ENCODE measurements around the gene PCNX2. TPM values are rescaled to one million over a fixed set of nuclear protein-coding genes. Genes with fewer than 3 reads are reported as not detected.

PCNX2 gene
- total RNA-seq, 1 experiment from 2014 or later, result 96.2 TPM

- DNase-seq, result no peak
- Histone ChIP-seq H3K9me2 (replicated peaks; ENCODE audit: insufficient read depth, low read length) (no peaks in the 10 kb centered on the region), H3K4me3 (ENCODE audit: low read length) (no peak overlapping the region), H3K36me3 (ENCODE audit: insufficient read depth, low read length) (no peaks in the 10 kb centered on the region), H3K4me2 (ENCODE audit: low read depth, low read length, poor library complexity, severe bottlenecking) (no peak overlapping the region), H3K27me3 (ENCODE audit: low read length) (no peaks in the 10 kb centered on the region), H2AFZ (ENCODE audit: low read length) (no peak overlapping the region), H3K27ac (ENCODE audit: low read length) (no peak overlapping the region), H3K4me1 (ENCODE audit: low read length) (peaks cover 11% of the 10 kb centered on the region), H3K79me2 (ENCODE audit: low read length) (no peaks in the 10 kb centered on the region), H4K20me1 (ENCODE audit: insufficient read depth, low read depth, low read length) (peaks cover 13% of the 10 kb centered on the region; the same call in 1 of the 2 replicates), H3K9ac (ENCODE audit: low read length) (no peak overlapping the region), H3K9me3 (ENCODE audit: low read length) (no peaks in the 10 kb centered on the region)
Observed at GRCh38 chr1:233336554-233337456, 41.3 kb upstream of the PCNX2 start.

GRCh38 chr1:233334092-233334491 is 38.6 kb upstream of the PCNX2 start:
- Histone ChIP-seq H3K27me3 (ENCODE audit: low read length) (no peaks in the 10 kb centered on the region), H3K27ac (ENCODE audit: low read length) (no peak overlapping the region), H3K36me3 (ENCODE audit: insufficient read depth, low read length) (no peaks in the 10 kb centered on the region), H3K9ac (ENCODE audit: low read length) (no peak overlapping the region), H3K4me2 (ENCODE audit: low read depth, low read length, poor library complexity, severe bottlenecking) (no peak overlapping the region), H2AFZ (ENCODE audit: low read length) (no peak overlapping the region), H3K9me2 (replicated peaks; ENCODE audit: insufficient read depth, low read length) (no peaks in the 10 kb centered on the region), H3K79me2 (ENCODE audit: low read length) (no peaks in the 10 kb centered on the region), H3K9me3 (ENCODE audit: low read length) (no peaks in the 10 kb centered on the region), H3K4me3 (ENCODE audit: low read length) (no peak overlapping the region), H4K20me1 (ENCODE audit: insufficient read depth, low read depth, low read length) (peaks cover 4% of the 10 kb centered on the region; the same call in 1 of the 2 replicates), H3K4me1 (ENCODE audit: low read length) (peaks cover 11% of the 10 kb centered on the region)
- no peak for DNase-seq

GRCh38 chr1:233333086-233333485 is 37.6 kb upstream of the PCNX2 start:
- Histone ChIP-seq H3K4me2 (ENCODE audit: low read depth, low read length, poor library complexity, severe bottlenecking) (no peak overlapping the region), H2AFZ (ENCODE audit: low read length) (no peak overlapping the region), H3K9me2 (replicated peaks; ENCODE audit: insufficient read depth, low read length) (no peaks in the 10 kb centered on the region), H3K27ac (ENCODE audit: low read length) (no peak overlapping the region), H4K20me1 (ENCODE audit: insufficient read depth, low read depth, low read length) (peaks cover 4% of the 10 kb centered on the region; the same call in 1 of the 2 replicates), H3K9ac (ENCODE audit: low read length) (no peak overlapping the region), H3K4me1 (ENCODE audit: low read length) (peaks cover 11% of the 10 kb centered on the region), H3K9me3 (ENCODE audit: low read length) (no peaks in the 10 kb centered on the region), H3K27me3 (ENCODE audit: low read length) (no peaks in the 10 kb centered on the region), H3K79me2 (ENCODE audit: low read length) (no peaks in the 10 kb centered on the region), H3K4me3 (ENCODE audit: low read length) (no peak overlapping the region), H3K36me3 (ENCODE audit: insufficient read depth, low read length) (no peaks in the 10 kb centered on the region)
- DNase-seq, result no peak

- no peak for DNase-seq
- Histone ChIP-seq H3K9me3 (ENCODE audit: low read length) (no peaks in the 10 kb centered on the region), H3K9me2 (replicated peaks; ENCODE audit: insufficient read depth, low read length) (no peaks in the 10 kb centered on the region), H3K4me3 (ENCODE audit: low read length) (no peak overlapping the region), H2AFZ (ENCODE audit: low read length) (no peak overlapping the region), H3K27me3 (ENCODE audit: low read length) (no peaks in the 10 kb centered on the region), H4K20me1 (ENCODE audit: insufficient read depth, low read depth, low read length) (peaks cover 4% of the 10 kb centered on the region; the same call in 1 of the 2 replicates), H3K27ac (ENCODE audit: low read length) (no peak overlapping the region), H3K4me2 (ENCODE audit: low read depth, low read length, poor library complexity, severe bottlenecking) (no peak overlapping the region), H3K79me2 (ENCODE audit: low read length) (no peaks in the 10 kb centered on the region), H3K36me3 (ENCODE audit: insufficient read depth, low read length) (no peaks in the 10 kb centered on the region), H3K4me1 (ENCODE audit: low read length) (peaks cover 17% of the 10 kb centered on the region), H3K9ac (ENCODE audit: low read length) (no peak overlapping the region)
Observed at GRCh38 chr1:233331676-233332519, 36.4 kb upstream of the PCNX2 start.

GRCh38 chr1:233328142-233328921 is 32.8 kb upstream of the PCNX2 start:
- H3K4me1 ChIP-seq (ENCODE audit: low read length), result peaks cover 19% of the 10 kb centered on the region
- peak; percentile 63 for DNase-seq
- H3K4me2 ChIP-seq (ENCODE audit: low read depth, low read length, poor library complexity, severe bottlenecking), result peak overlapping the region; percentile 96
- H3K9me2 ChIP-seq (replicated peaks; ENCODE audit: insufficient read depth, low read length), result no peaks in the 10 kb centered on the region
- no peaks in the 10 kb centered on the region for H3K27me3 ChIP-seq (ENCODE audit: low read length)
- no peaks in the 10 kb centered on the region for H3K36me3 ChIP-seq (ENCODE audit: insufficient read depth, low read length)
- H3K4me3 ChIP-seq (ENCODE audit: low read length), result peak overlapping the region; percentile 70
- peak overlapping the region; percentile 92 for H2AFZ ChIP-seq (ENCODE audit: low read length)
- H4K20me1 ChIP-seq (ENCODE audit: insufficient read depth, low read depth, low read length), result no peaks in the 10 kb centered on the region; the same call in 1 of the 2 replicates
- peak overlapping the region; percentile 71 for H3K9ac ChIP-seq (ENCODE audit: low read length)
- no peak overlapping the region for H3K27ac ChIP-seq (ENCODE audit: low read length)
- no peaks in the 10 kb centered on the region for H3K9me3 ChIP-seq (ENCODE audit: low read length)
- no peaks in the 10 kb centered on the region for H3K79me2 ChIP-seq (ENCODE audit: low read length)

GRCh38 chr1:233327651-233328141 is 32.2 kb upstream of the PCNX2 start, which contains the start of gene MAP3K21:
Gene MAP3K21, plus strand, starts transcription at chr1:233327724. Its CDS starts 305 bp downstream, at chr1:233328029.
- Histone ChIP-seq H3K9me3 (ENCODE audit: low read length) (no peaks in the 10 kb centered on the region), H2AFZ (ENCODE audit: low read length) (peak within 1 kb of the TSS; percentile 92), H3K79me2 (ENCODE audit: low read length) (no peaks in the 10 kb centered on the region), H3K9ac (ENCODE audit: low read length) (peak within 1 kb of the TSS; percentile 71), H4K20me1 (ENCODE audit: insufficient read depth, low read depth, low read length) (no peaks in the 10 kb centered on the region; the same call in 1 of the 2 replicates), H3K27ac (ENCODE audit: low read length) (no peak within 1 kb of the TSS), H3K4me2 (ENCODE audit: low read depth, low read length, poor library complexity, severe bottlenecking) (peak within 1 kb of the TSS; percentile 96), H3K9me2 (replicated peaks; ENCODE audit: insufficient read depth, low read length) (no peaks in the 10 kb centered on the region), H3K36me3 (ENCODE audit: insufficient read depth, low read length) (no peaks in the 10 kb centered on the region), H3K4me1 (ENCODE audit: low read length) (peaks cover 19% of the 10 kb centered on the region), H3K4me3 (ENCODE audit: low read length) (peak within 1 kb of the TSS; percentile 70), H3K27me3 (ENCODE audit: low read length) (no peaks in the 10 kb centered on the region)
- no peak for DNase-seq

GRCh38 chr1:233326811-233327650 is 31.5 kb upstream of the PCNX2 start:
- H3K27ac ChIP-seq (ENCODE audit: low read length), result no peak overlapping the region
- no peaks in the 10 kb centered on the region for H3K27me3 ChIP-seq (ENCODE audit: low read length)
- H3K36me3 ChIP-seq (ENCODE audit: insufficient read depth, low read length), result no peaks in the 10 kb centered on the region
- H4K20me1 ChIP-seq (ENCODE audit: insufficient read depth, low read depth, low read length), result no peaks in the 10 kb centered on the region; the same call in 1 of the 2 replicates
- no peak overlapping the region for H2AFZ ChIP-seq (ENCODE audit: low read length)
- DNase-seq, result peak; percentile 97
- H3K9me2 ChIP-seq (replicated peaks; ENCODE audit: insufficient read depth, low read length), result no peaks in the 10 kb centered on the region
- no peaks in the 10 kb centered on the region for H3K79me2 ChIP-seq (ENCODE audit: low read length)
- H3K4me1 ChIP-seq (ENCODE audit: low read length), result peaks cover 19% of the 10 kb centered on the region
- H3K4me3 ChIP-seq (ENCODE audit: low read length), result peak overlapping the region; percentile 47; the same call in 1 of the 2 replicates
- no peaks in the 10 kb centered on the region for H3K9me3 ChIP-seq (ENCODE audit: low read length)
- no peak overlapping the region for H3K9ac ChIP-seq (ENCODE audit: low read length)
- H3K4me2 ChIP-seq (ENCODE audit: low read depth, low read length, poor library complexity, severe bottlenecking), result peak overlapping the region; percentile 65

Measured in Karpas-422 (cell line).